ENCODE measurements around the gene HIBADH.

The HIBADH gene

DNA sequence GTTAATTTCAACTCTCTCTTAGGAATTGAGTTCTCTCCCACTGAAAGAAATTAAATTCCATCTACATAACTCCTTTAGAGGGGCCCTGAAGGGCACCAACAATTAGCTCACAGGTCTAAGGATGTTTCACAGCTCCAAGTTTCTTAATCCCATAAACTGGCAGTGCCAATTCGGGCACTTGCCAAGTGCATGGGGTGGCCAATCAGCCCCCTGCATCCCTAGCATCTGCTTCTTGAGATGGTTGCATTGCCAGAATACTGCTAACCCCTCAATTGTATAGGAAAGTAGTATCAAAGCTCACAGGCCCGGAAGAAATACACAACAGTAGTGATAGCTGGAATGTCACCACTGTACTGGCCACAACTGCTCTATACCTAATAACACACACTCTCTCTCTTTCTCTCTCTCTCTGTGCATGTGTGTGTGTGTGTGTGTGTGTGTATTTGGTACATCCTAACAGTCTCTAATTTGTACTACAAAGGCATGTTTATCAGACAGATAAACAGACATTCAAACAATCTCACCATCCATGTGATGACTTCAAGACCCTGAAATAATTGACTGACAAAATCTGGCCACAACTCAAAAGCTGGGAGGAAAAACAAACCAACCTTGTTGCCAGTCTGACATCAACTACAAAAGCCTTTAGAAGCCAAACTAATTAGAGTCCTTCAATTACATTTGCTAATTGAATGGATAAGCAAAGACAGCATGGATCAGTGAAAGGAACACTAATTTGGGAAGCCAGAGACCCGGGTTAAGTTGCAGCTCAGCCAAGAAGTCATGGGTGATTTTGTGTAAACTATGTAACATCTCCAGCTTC, 27.8 kb downstream of the HIBADH start:
- TF ChIP-seq ZC3H10 (CRISPR knock-in tag; IDR thresholded peaks at IDR 0.05) (no peak), RARB (CRISPR knock-in tag; IDR thresholded peaks at IDR 0.05) (no peak), BACH2 (CRISPR knock-in tag; IDR thresholded peaks at IDR 0.05; ENCODE audit: borderline replicate concordance) (no peak), ZFP30 (CRISPR knock-in tag; IDR thresholded peaks at IDR 0.05) (no peak), ZFP3 (CRISPR knock-in tag; IDR thresholded peaks at IDR 0.05) (no peak), ZNF565 (CRISPR knock-in tag; conservative IDR thresholded peaks at IDR 0.05; ENCODE audit: low read depth) (no peak), CSDC2 (CRISPR knock-in tag; IDR thresholded peaks at IDR 0.05) (no peak), TCF4 (CRISPR knock-in tag; IDR thresholded peaks at IDR 0.05; ENCODE audit: borderline replicate concordance) (no peak)
- TF ChIP-seq, protein P1, sequence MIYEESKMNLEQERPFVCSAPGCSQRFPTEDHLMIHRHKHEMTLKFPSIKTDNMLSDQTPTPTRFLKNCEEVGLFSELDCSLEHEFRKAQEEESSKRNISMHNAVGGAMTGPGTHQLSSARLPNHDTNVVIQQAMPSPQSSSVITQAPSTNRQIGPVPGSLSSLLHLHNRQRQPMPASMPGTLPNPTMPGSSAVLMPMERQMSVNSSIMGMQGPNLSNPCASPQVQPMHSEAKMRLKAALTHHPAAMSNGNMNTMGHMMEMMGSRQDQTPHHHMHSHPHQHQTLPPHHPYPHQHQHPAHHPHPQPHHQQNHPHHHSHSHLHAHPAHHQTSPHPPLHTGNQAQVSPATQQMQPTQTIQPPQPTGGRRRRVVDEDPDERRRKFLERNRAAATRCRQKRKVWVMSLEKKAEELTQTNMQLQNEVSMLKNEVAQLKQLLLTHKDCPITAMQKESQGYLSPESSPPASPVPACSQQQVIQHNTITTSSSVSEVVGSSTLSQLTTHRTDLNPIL (CRISPR knock-in tag; IDR thresholded peaks at IDR 0.05; ENCODE audit: low read depth), result no peak
- ATAC-seq, result no peak

DNA sequence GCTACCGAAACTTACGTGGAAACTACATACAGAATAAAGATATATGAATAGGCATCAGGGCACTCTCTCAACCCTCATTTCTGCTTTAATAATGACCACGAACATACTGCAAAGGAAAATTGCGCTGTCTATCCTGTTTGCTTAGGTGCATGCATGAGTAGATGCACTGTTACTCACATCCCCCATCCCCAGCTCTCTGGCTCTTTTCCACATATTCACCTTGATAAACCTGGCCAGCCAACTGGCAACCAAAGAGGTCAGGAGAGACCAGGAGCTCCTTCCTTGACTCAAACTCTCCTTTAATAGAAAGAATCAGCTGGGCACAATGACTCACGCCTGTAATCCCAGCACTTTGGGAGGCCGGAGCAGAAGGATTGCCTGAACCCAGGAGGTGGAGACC, 29.6 kb downstream of the HIBADH start:
- TF ChIP-seq ZNF8 (CRISPR knock-in tag; IDR thresholded peaks at IDR 0.05) (no peak), ZC3H10 (CRISPR knock-in tag; IDR thresholded peaks at IDR 0.05) (no peak), PPARA (CRISPR knock-in tag; IDR thresholded peaks at IDR 0.05; ENCODE audit: borderline replicate concordance) (no peak), ZNF70 (CRISPR knock-in tag; IDR thresholded peaks at IDR 0.05) (no peak), RARB (CRISPR knock-in tag; IDR thresholded peaks at IDR 0.05) (no peak), ARNTL (CRISPR knock-in tag; IDR thresholded peaks at IDR 0.05; ENCODE audit: borderline replicate concordance, low read depth) (no peak), ZNF565 (CRISPR knock-in tag; conservative IDR thresholded peaks at IDR 0.05; ENCODE audit: low read depth) (no peak), TOX (CRISPR knock-in tag; IDR thresholded peaks at IDR 0.05; ENCODE audit: borderline replicate concordance) (no peak), SNAI2 (CRISPR knock-in tag; IDR thresholded peaks at IDR 0.05) (no peak)
- TF ChIP-seq, protein P1 (CRISPR knock-in tag; IDR thresholded peaks at IDR 0.05; ENCODE audit: low read depth), result no peak
- ATAC-seq, result no peak

DNA sequence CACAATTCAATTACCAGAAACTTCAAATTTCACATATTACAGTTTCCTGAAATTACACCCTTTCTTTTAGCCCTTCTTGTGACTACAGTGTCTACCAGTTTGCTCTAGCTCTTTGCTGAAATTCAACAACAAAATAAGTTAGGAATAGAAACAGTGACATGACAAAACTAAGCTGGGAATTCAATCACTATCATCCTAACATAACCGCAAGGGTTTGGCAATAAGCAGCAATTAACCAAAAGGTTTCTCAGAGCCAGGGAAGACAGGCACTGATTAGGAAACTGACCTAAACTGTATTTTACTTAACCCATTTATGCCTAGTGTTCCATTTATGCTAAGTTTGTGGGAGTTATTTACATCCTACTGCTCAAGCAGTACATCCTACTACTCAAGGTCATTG, 31.3 kb downstream of the HIBADH start:
- no peak for ATAC-seq
- TF ChIP-seq RARB (CRISPR knock-in tag; IDR thresholded peaks at IDR 0.05), result no peak
- no peak for TF ChIP-seq ZNF565 (CRISPR knock-in tag; conservative IDR thresholded peaks at IDR 0.05; ENCODE audit: low read depth)
- TF ChIP-seq ESRRG (CRISPR knock-in tag; IDR thresholded peaks at IDR 0.05), result no peak
- no peak for TF ChIP-seq PPARA (CRISPR knock-in tag; IDR thresholded peaks at IDR 0.05; ENCODE audit: borderline replicate concordance)
- TF ChIP-seq, protein P1 (CRISPR knock-in tag; IDR thresholded peaks at IDR 0.05; ENCODE audit: low read depth), result no peak
- TF ChIP-seq ZNF8 (CRISPR knock-in tag; IDR thresholded peaks at IDR 0.05), result no peak
- no peak for TF ChIP-seq BACH2 (CRISPR knock-in tag; IDR thresholded peaks at IDR 0.05; ENCODE audit: borderline replicate concordance)
- no peak for TF ChIP-seq ZC3H10 (CRISPR knock-in tag; IDR thresholded peaks at IDR 0.05)
- no peak for TF ChIP-seq OSR1 (CRISPR knock-in tag; IDR thresholded peaks at IDR 0.05)
- TF ChIP-seq ISL1 (CRISPR knock-in tag; IDR thresholded peaks at IDR 0.05), result no peak
- TF ChIP-seq ZNF70 (CRISPR knock-in tag; IDR thresholded peaks at IDR 0.05), result no peak
- TF ChIP-seq, protein P2, sequence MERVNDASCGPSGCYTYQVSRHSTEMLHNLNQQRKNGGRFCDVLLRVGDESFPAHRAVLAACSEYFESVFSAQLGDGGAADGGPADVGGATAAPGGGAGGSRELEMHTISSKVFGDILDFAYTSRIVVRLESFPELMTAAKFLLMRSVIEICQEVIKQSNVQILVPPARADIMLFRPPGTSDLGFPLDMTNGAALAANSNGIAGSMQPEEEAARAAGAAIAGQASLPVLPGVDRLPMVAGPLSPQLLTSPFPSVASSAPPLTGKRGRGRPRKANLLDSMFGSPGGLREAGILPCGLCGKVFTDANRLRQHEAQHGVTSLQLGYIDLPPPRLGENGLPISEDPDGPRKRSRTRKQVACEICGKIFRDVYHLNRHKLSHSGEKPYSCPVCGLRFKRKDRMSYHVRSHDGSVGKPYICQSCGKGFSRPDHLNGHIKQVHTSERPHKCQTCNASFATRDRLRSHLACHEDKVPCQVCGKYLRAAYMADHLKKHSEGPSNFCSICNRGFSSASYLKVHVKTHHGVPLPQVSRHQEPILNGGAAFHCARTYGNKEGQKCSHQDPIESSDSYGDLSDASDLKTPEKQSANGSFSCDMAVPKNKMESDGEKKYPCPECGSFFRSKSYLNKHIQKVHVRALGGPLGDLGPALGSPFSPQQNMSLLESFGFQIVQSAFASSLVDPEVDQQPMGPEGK (CRISPR knock-in tag; IDR thresholded peaks at IDR 0.05; ENCODE audit: borderline replicate concordance), result no peak
- no peak for TF ChIP-seq ARNTL (CRISPR knock-in tag; IDR thresholded peaks at IDR 0.05; ENCODE audit: borderline replicate concordance, low read depth)
- TF ChIP-seq, protein P3, sequence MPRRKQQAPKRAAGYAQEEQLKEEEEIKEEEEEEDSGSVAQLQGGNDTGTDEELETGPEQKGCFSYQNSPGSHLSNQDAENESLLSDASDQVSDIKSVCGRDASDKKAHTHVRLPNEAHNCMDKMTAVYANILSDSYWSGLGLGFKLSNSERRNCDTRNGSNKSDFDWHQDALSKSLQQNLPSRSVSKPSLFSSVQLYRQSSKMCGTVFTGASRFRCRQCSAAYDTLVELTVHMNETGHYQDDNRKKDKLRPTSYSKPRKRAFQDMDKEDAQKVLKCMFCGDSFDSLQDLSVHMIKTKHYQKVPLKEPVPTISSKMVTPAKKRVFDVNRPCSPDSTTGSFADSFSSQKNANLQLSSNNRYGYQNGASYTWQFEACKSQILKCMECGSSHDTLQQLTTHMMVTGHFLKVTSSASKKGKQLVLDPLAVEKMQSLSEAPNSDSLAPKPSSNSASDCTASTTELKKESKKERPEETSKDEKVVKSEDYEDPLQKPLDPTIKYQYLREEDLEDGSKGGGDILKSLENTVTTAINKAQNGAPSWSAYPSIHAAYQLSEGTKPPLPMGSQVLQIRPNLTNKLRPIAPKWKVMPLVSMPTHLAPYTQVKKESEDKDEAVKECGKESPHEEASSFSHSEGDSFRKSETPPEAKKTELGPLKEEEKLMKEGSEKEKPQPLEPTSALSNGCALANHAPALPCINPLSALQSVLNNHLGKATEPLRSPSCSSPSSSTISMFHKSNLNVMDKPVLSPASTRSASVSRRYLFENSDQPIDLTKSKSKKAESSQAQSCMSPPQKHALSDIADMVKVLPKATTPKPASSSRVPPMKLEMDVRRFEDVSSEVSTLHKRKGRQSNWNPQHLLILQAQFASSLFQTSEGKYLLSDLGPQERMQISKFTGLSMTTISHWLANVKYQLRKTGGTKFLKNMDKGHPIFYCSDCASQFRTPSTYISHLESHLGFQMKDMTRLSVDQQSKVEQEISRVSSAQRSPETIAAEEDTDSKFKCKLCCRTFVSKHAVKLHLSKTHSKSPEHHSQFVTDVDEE (CRISPR knock-in tag; IDR thresholded peaks at IDR 0.05), result no peak
- no peak for TF ChIP-seq GLIS3 (CRISPR knock-in tag; IDR thresholded peaks at IDR 0.05)
- TF ChIP-seq ZFP3 (CRISPR knock-in tag; IDR thresholded peaks at IDR 0.05), result no peak
- TF ChIP-seq, protein P4, sequence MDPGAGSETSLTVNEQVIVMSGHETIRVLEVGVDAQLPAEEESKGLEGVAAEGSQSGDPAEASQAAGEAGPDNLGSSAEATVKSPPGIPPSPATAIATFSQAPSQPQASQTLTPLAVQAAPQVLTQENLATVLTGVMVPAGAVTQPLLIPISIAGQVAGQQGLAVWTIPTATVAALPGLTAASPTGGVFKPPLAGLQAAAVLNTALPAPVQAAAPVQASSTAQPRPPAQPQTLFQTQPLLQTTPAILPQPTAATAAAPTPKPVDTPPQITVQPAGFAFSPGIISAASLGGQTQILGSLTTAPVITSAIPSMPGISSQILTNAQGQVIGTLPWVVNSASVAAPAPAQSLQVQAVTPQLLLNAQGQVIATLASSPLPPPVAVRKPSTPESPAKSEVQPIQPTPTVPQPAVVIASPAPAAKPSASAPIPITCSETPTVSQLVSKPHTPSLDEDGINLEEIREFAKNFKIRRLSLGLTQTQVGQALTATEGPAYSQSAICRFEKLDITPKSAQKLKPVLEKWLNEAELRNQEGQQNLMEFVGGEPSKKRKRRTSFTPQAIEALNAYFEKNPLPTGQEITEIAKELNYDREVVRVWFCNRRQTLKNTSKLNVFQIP (CRISPR knock-in tag; IDR thresholded peaks at IDR 0.05; ENCODE audit: borderline replicate concordance, low read depth), result no peak

All from SK-N-SH treated with all-trans-retinoic acid at 6 μM for 48 hours (cell line).